ENCODE data around the gene SLC38A10.

Gene SLC38A10

GRCh38 chr17:81295031-81295675 is at the start of gene SLC38A10:
TSS of gene SLC38A10 (minus strand) at chr17:81295307. CDS start at chr17:81294921, 386 bp downstream.
- no peak for TF ChIP-seq CTCF (conservative IDR thresholded peaks at IDR 0.05; ENCODE audit: control insufficient read depth, insufficient read depth, low read depth, low read length)
- peak within 1 kb of the TSS; percentile 76 for H3K4me3 ChIP-seq (ENCODE audit: control insufficient read depth, low read depth, low read length)
- peak; percentile 77 for DNase-seq (ENCODE audit: low read depth)

- peak overlapping the region; percentile 95 for H3K4me3 ChIP-seq (ENCODE audit: control insufficient read depth, low read depth, low read length)
- TF ChIP-seq CTCF (conservative IDR thresholded peaks at IDR 0.05; ENCODE audit: control insufficient read depth, insufficient read depth, low read depth, low read length), result no peak
- DNase-seq (ENCODE audit: low read depth), result peak; percentile 39
These were observed 47.4 kb upstream of the SLC38A10 start for GRCh38 chr17:81342269-81343070.

DNA sequence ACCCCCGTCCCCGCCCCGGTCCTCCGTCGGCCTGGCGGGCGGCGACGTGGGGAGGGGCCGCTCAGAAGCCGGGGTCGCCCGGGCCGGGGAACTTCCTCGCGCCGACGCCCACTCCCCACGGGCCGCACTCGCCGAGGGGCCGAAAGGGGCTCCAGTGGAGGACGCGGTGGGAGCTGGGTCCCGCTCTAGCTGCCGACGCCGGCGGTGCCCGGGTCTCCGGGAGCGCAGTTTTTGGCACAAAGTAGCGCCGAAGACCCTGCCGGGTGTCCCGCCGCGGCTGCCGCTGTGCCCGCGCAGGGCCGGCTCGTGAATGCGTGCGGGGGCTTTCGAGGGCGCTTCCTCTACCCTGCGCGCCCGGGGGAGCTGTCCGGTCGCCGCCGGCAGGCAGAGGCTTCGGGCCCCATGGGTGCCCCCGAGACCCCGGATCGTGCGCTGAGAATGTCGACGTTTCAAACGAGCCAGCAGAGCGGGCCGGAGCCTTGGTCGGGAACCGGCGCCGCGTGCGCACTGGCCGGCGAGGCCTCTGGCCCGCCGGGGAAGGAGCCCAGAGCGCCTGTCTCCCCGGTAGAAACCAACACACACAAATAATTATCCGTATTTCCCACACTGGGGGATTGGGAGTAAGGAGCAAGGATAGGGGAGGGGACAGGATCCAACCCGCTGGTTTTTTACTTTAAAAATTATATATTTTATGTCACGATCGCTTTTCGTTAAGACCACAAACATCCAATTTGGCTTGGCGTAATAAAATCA is 46.6 kb upstream of the SLC38A10 start:
- DNase-seq (ENCODE audit: low read depth), result peak; percentile 21
- peak overlapping the region; percentile 39 for H3K4me3 ChIP-seq (ENCODE audit: control insufficient read depth, low read depth, low read length)
- no peak for TF ChIP-seq CTCF (conservative IDR thresholded peaks at IDR 0.05; ENCODE audit: control insufficient read depth, insufficient read depth, low read depth, low read length)

- DNase-seq (ENCODE audit: low read depth), result no peak
- no peak for TF ChIP-seq CTCF (conservative IDR thresholded peaks at IDR 0.05; ENCODE audit: control insufficient read depth, insufficient read depth, low read depth, low read length)
- H3K4me3 ChIP-seq (ENCODE audit: control insufficient read depth, low read depth, low read length), result peak overlapping the region; percentile 12
These were observed 45.8 kb upstream of the SLC38A10 start for GRCh38 chr17:81340607-81341515.

- no peak overlapping the region for H3K4me3 ChIP-seq (ENCODE audit: control insufficient read depth, low read depth, low read length)
- no peak for DNase-seq (ENCODE audit: low read depth)
- TF ChIP-seq CTCF (conservative IDR thresholded peaks at IDR 0.05; ENCODE audit: control insufficient read depth, insufficient read depth, low read depth, low read length), result no peak
These were observed 44.6 kb upstream of the SLC38A10 start for GRCh38 chr17:81339534-81340296.

All from fibroblast of mammary gland (primary cell).